AG09309 (cell line): ENCODE measurements around the gene LHFPL2.

Experiments used
- DNase-seq: peaks from one replicate; pipeline ENCODE4 v3.0.0-alpha.2; 2010; ENCODE audit warnings: low read depth
- H3K4me3 ChIP-seq: 2 replicates; pipeline ENCODE4 v1.5.1; 2011; ENCODE audit warnings: mild to moderate bottlenecking, low read depth, low read length, moderate library complexity; ENCODE audit not compliant: control insufficient read depth
- TF ChIP-seq, protein P1 (sequence below): IDR thresholded peaks from 2 replicates; pipeline ENCODE4 v1.5.1; 2011; ENCODE audit warnings: mild to moderate bottlenecking, low read depth, low read length, inconsistent platforms; ENCODE audit not compliant: insufficient read depth, control insufficient read depth; ENCODE audit errors: missing control alignments

LHFPL2 gene

GRCh38 chr5:78449103-78449502 lies 199.5 kb downstream of the LHFPL2 start:
- DNase-seq = no peak
- TF ChIP-seq, protein P1, sequence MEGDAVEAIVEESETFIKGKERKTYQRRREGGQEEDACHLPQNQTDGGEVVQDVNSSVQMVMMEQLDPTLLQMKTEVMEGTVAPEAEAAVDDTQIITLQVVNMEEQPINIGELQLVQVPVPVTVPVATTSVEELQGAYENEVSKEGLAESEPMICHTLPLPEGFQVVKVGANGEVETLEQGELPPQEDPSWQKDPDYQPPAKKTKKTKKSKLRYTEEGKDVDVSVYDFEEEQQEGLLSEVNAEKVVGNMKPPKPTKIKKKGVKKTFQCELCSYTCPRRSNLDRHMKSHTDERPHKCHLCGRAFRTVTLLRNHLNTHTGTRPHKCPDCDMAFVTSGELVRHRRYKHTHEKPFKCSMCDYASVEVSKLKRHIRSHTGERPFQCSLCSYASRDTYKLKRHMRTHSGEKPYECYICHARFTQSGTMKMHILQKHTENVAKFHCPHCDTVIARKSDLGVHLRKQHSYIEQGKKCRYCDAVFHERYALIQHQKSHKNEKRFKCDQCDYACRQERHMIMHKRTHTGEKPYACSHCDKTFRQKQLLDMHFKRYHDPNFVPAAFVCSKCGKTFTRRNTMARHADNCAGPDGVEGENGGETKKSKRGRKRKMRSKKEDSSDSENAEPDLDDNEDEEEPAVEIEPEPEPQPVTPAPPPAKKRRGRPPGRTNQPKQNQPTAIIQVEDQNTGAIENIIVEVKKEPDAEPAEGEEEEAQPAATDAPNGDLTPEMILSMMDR = no peak
- no peak overlapping the region for H3K4me3 ChIP-seq

- DNase-seq = no peak
- no peak overlapping the region for H3K4me3 ChIP-seq
- TF ChIP-seq, protein P1 = no peak
Observed at GRCh38 chr5:78447775-78448424, 200.7 kb downstream of the LHFPL2 start.
